ENCODE data around the gene CTDSPL2.

GRCh38 chr15:44397869-44398268, 29.6 kb upstream of the CTDSPL2 start:
- TF ChIP-seq, protein P1, sequence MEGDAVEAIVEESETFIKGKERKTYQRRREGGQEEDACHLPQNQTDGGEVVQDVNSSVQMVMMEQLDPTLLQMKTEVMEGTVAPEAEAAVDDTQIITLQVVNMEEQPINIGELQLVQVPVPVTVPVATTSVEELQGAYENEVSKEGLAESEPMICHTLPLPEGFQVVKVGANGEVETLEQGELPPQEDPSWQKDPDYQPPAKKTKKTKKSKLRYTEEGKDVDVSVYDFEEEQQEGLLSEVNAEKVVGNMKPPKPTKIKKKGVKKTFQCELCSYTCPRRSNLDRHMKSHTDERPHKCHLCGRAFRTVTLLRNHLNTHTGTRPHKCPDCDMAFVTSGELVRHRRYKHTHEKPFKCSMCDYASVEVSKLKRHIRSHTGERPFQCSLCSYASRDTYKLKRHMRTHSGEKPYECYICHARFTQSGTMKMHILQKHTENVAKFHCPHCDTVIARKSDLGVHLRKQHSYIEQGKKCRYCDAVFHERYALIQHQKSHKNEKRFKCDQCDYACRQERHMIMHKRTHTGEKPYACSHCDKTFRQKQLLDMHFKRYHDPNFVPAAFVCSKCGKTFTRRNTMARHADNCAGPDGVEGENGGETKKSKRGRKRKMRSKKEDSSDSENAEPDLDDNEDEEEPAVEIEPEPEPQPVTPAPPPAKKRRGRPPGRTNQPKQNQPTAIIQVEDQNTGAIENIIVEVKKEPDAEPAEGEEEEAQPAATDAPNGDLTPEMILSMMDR (conservative IDR thresholded peaks at IDR 0.05; ENCODE audit: low read depth, low read length) = no peak
- TF ChIP-seq ELK1 (IDR thresholded peaks at IDR 0.05; ENCODE audit: borderline replicate concordance, low read depth, low read length) (no peak), POLR2A (IDR thresholded peaks at IDR 0.05; ENCODE audit: low read depth, low read length) (no peak), CHD1 (IDR thresholded peaks at IDR 0.05; ENCODE audit: low read depth, low read length) (no peak), MAZ (IDR thresholded peaks at IDR 0.05; ENCODE audit: borderline replicate concordance, low read depth, low read length) (no peak), NFE2L2 (IDR thresholded peaks at IDR 0.05; ENCODE audit: low read depth, low read length) (no peak), MXI1 (IDR thresholded peaks at IDR 0.05; ENCODE audit: borderline replicate concordance, low read depth, low read length) (no peak), BHLHE40 (IDR thresholded peaks at IDR 0.05; ENCODE audit: low read depth, low read length) (no peak)
- TF ChIP-seq, protein P2, sequence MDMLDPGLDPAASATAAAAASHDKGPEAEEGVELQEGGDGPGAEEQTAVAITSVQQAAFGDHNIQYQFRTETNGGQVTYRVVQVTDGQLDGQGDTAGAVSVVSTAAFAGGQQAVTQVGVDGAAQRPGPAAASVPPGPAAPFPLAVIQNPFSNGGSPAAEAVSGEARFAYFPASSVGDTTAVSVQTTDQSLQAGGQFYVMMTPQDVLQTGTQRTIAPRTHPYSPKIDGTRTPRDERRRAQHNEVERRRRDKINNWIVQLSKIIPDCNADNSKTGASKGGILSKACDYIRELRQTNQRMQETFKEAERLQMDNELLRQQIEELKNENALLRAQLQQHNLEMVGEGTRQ (IDR thresholded peaks at IDR 0.05; ENCODE audit: low read depth, low read length) = no peak

Measured in IMR-90 (cell line).